DOHH2 (cell line): ENCODE measurements around the gene ZMYND8.

Source experiments
- CTCF ChIP-seq: fragments of 200-600 bp; sonication (generic); IDR thresholded peaks from one replicate; pipeline ENCODE4 v1.5.1; 2014; ENCODE audit warnings: antibody characterized with exemption, mild to moderate bottlenecking, low read depth, low read length; ENCODE audit not compliant: poor library complexity, severe bottlenecking
- EZH2phosphoT487 ChIP-seq: fragments of 200-600 bp; sonication (generic); IDR thresholded peaks from 2 replicates; pipeline ENCODE4 v1.6.1; 2017; ENCODE audit warnings: borderline replicate concordance, mild to moderate bottlenecking, antibody characterized with exemption, low read length, moderate library complexity, mixed read lengths

GRCh38 chr20:47350691-47351545, 5.6 kb downstream of the ZMYND8 start:
- no peak for TF ChIP-seq CTCF
- no peak for TF ChIP-seq EZH2phosphoT487
